CD4-positive, alpha-beta memory T cell (primary cell): ENCODE data around the gene TACR2. TPM values are rescaled to one million over a fixed set of nuclear protein-coding genes. Genes with fewer than 3 reads are reported as not detected.
A peak's percentile ranks its signal among the peaks of the same experiment; 100 is the strongest.

Experiments
- CTCF ChIA-PET: fragments of 350-600 bp; sonication (Branson Sonifier 250); formaldehyde crosslinking; loops from one replicate; lab custom pipeline; 2021; ENCODE audit warnings: inconsistent platforms; ENCODE audit not compliant: partially characterized antibody; lab: Charles Lee
- POLR2A ChIA-PET: fragments of 350-600 bp; sonication (Branson Sonifier 250); formaldehyde crosslinking; loops from one replicate; lab custom pipeline; 2021; ENCODE audit not compliant: partially characterized antibody; lab: Charles Lee
- DNase-seq, 5 donors: peaks; one replicate each; pipeline versions ENCODE4 v3.0.0 to v3.0.0-alpha.2; 2020 to 2022; ENCODE audit warnings: mixed read lengths in 1 of 5
- H3K27ac ChIP-seq: one replicate; pipeline ENCODE4 v1.7.0; 2013; ENCODE audit warnings: low read depth, low read length
- H3K27me3 ChIP-seq: 2 replicates; pipeline ENCODE4 v1.7.0; 2013; ENCODE audit warnings: mild to moderate bottlenecking, low read length, moderate library complexity; ENCODE audit not compliant: insufficient read depth
- H3K36me3 ChIP-seq: 2 replicates; pipeline ENCODE4 v1.7.0; 2013; ENCODE audit warnings: mild to moderate bottlenecking, low read length, moderate library complexity; ENCODE audit not compliant: insufficient read depth
- H3K4me1 ChIP-seq: 2 replicates; pipeline ENCODE4 v1.7.0; 2013; ENCODE audit warnings: mild to moderate bottlenecking, low read length, moderate library complexity; ENCODE audit not compliant: insufficient read depth
- H3K4me3 ChIP-seq, 2 donors: one replicate each; pipeline ENCODE4 v1.7.0; 2013; ENCODE audit warnings: low read length in 2 of 2, mild to moderate bottlenecking in 1 of 2
- H3K9me3 ChIP-seq, 2 donors: one replicate each; pipeline ENCODE4 v1.7.0; 2013; ENCODE audit warnings: low read length in 2 of 2, control low read depth in 1 of 2; ENCODE audit not compliant: control insufficient read depth in 1 of 2
- H3K27ac Mint-ChIP-seq, 7 donors: one replicate each; pipeline ENCODE4 v1.8.0; 2020 to 2021; ENCODE audit warnings: mixed read lengths in 7 of 7, mild to moderate bottlenecking in 6 of 7, inconsistent platforms in 3 of 7, moderate library complexity in 3 of 7
- H3K27me3 Mint-ChIP-seq, 2 donors: one replicate each; pipeline ENCODE4 v1.8.0; 2020 to 2021; ENCODE audit warnings: mixed read lengths in 2 of 2
- H3K36me3 Mint-ChIP-seq, 2 donors: one replicate each; pipeline ENCODE4 v1.8.0; 2020 to 2021; ENCODE audit warnings: mixed read lengths in 2 of 2, inconsistent platforms in 1 of 2, mild to moderate bottlenecking in 1 of 2
- H3K4me1 Mint-ChIP-seq, 4 donors: one replicate each; pipeline ENCODE4 v1.8.0; 2020 to 2021; ENCODE audit warnings: mixed read lengths in 4 of 4, mild to moderate bottlenecking in 1 of 4
- H3K4me3 Mint-ChIP-seq, 8 donors: one replicate each; pipeline ENCODE4 v1.8.0; 2020 to 2021; ENCODE audit warnings: mixed read lengths in 8 of 8, mild to moderate bottlenecking in 7 of 8, moderate library complexity in 6 of 8, inconsistent platforms in 3 of 8
- H3K9me3 Mint-ChIP-seq, 8 donors: one replicate each; pipeline ENCODE4 v1.8.0; 2020 to 2021; ENCODE audit warnings: mixed read lengths in 8 of 8, mild to moderate bottlenecking in 5 of 8, inconsistent platforms in 3 of 8, moderate library complexity in 1 of 8
- intact Hi-C: fragments of 100-400 bp; cut with micrococcal nuclease; formaldehyde crosslinking; loops from one replicate; pipeline ENCODE4 v1.15.1; 2023
- polyA plus RNA-seq, 2 donors: library from polyadenylated mRNA; unstranded; fragments of 300-500 nt; fragmentation: Illumina TruSeq; gene quantifications; one replicate each; pipeline ENCODE4 v1.2.3, GENCODE V29; 2021
- total RNA-seq, 2 experiments: library from RNA; stranded (reverse); gene quantifications; one replicate each; pipeline ENCODE4 v1.2.3, GENCODE V29; 2021

TACR2 gene
- total and polyA plus RNA-seq, 4 experiments from 2014 or later: 0.17 to 0.19 TPM; not detected in 2

DNA sequence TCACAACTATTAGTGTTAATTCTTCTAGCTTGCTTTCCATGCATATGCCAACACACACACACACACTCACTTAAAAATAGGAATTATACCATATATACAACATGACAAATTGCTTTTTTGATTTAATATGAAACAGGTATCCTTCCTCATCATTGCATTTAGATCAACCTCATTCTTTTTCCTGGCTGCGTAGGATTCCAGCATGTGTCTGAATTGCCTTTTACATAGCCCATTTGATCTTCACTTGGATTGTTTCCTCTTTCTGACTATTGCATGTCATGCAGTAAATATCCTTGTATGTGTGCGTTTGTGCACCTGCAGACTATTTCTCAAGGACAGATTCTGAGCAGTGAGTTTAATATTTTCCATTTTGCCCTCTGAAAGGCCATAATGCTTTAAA, 28.2 kb downstream of the TACR2 start:
- H3K4me1 Mint-ChIP-seq: peaks cover 7 to 17% (median 11%) of the 10 kb centered on the region in 4 donors
- intact Hi-C loops: no loop called here
- no peaks in the 10 kb centered on the region for H3K9me3 Mint-ChIP-seq
- Histone ChIP-seq H3K4me3 (no peak overlapping the region), H3K9me3 (no peaks in the 10 kb centered on the region), H3K36me3 (peaks cover 55% of the 10 kb centered on the region), H3K27me3 (no peaks in the 10 kb centered on the region), H3K27ac (no peak overlapping the region), H3K4me1 (peaks cover 15% of the 10 kb centered on the region)
- peaks cover 57 to 78% of the 10 kb centered on the region in 2 donors for H3K36me3 Mint-ChIP-seq
- CTCF ChIA-PET: interaction anchor here (2.7 to 7.1 kb wide), 3 partner anchors 19 to 155 kb away, joined by 8 to 148 read pairs (median 17); no protein-coding TSS in a partner anchor
- H3K27ac Mint-ChIP-seq: peak overlapping the region in 2 of 7 donors; percentile 2 to 68
- H3K27me3 Mint-ChIP-seq: no peaks in the 10 kb centered on the region
- DNase-seq: no peak
- no peak overlapping the region for H3K4me3 Mint-ChIP-seq
- POLR2A ChIA-PET: interaction anchor here (0.7 kb wide), 1 partner anchor 70 kb away, joined by 3 read pairs; no protein-coding TSS in a partner anchor

DNA sequence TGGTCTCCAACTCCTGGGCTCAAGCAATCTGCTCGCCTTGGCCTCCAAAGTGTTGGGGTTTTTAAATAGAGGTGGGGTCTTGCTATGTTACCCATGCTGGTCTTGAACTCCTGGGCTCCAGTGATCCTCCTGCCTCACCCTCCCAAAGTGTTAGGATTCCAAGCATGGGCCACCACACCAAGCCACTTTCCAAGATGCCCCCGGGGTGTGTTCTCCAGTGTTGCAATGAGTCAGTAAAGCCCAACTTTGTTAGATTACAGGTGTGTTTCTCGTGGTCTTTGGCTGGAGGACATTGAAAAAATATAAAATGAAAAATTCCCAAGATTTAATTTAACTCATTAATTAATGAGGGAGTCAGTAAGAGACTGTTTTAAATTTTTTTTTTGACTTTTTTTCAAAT, 29.2 kb downstream of the TACR2 start:
- Histone ChIP-seq H3K4me1 (peaks cover 15% of the 10 kb centered on the region), H3K27me3 (no peaks in the 10 kb centered on the region), H3K4me3 (no peak overlapping the region), H3K36me3 (peaks cover 62% of the 10 kb centered on the region), H3K27ac (no peak overlapping the region), H3K9me3 (no peaks in the 10 kb centered on the region)
- Mint-ChIP-seq H3K4me1 (peaks cover 5 to 14% (median 8%) of the 10 kb centered on the region in 4 donors), H3K9me3 (peaks cover 0 to 1% (median 0%) of the 10 kb centered on the region in 8 donors), H3K36me3 (peaks cover 63 to 85% of the 10 kb centered on the region in 2 donors), H3K27ac (peak overlapping the region in 5 of 7 donors; percentile 50 to 76 (median 62)), H3K27me3 (no peaks in the 10 kb centered on the region), H3K4me3 (no peak overlapping the region)
- ChIA-PET CTCF (no interaction called here), POLR2A (interaction anchor here (1.2 kb wide), 1 partner anchor 63 kb away, joined by 3 read pairs; no protein-coding TSS in a partner anchor)
- intact Hi-C loops: no loop called here
- DNase-seq: no peak

DNA sequence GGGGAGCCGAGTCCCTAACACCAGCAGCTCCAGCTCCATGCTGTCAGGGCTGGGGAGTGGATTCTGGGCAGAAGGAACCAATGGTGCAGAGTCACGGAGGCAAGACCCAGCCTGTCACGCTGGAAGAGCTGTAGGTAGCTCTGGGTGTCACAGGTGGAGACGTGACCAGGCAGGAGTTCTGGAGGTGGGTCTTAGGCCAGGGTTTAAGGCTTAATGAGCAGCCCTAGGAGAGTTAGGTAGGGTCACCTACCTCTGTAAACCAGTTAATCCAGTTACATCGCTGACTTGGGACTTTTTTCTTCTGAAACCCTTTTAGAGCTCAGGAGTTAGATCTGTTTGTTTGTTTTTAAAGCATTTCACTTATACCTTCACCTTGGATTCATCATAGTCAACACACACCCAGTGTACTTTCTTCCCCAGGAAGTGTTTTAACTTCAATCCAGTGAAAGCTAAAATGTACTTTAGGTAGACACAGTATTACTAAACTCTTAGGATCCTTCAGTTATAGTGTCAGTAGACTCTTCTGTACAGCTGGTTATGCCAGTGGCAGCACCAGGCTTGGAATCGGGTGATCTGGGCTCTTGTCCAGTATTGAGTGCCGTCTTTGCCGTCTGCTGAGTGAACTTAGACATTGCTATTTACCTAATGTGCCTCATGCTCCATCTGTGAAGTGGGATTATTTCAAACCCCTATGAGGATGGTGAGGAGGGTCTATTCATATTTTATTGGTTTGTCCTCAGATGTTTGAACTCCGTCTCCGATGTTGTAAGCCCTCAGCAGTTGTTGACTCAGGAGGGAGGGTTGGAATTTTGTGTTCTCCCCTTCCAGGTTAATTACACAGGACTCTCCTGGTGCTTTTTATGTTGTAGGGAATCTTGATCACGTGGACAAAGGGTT, 31.0 kb downstream of the TACR2 start:
- no peaks in the 10 kb centered on the region for H3K9me3 ChIP-seq
- ChIA-PET POLR2A (no interaction called here), CTCF (no interaction called here)
- peaks cover 73% of the 10 kb centered on the region for H3K36me3 ChIP-seq
- DNase-seq: no peak
- H3K4me1 ChIP-seq: peaks cover 8% of the 10 kb centered on the region
- peaks cover 64 to 85% of the 10 kb centered on the region in 2 donors for H3K36me3 Mint-ChIP-seq
- peak overlapping the region; percentile 25 for H3K27ac ChIP-seq
- intact Hi-C loops: no loop called here
- H3K4me1 Mint-ChIP-seq: peaks cover 0 to 6% (median 3%) of the 10 kb centered on the region in 4 donors
- peak overlapping the region in 5 of 7 donors; percentile 8 to 83 (median 46) for H3K27ac Mint-ChIP-seq
- H3K4me3 Mint-ChIP-seq: peak overlapping the region in 1 of 8 donors; percentile 62
- H3K4me3 ChIP-seq: no peak overlapping the region
- H3K9me3 Mint-ChIP-seq: peaks cover 0 to 1% (median 0%) of the 10 kb centered on the region in 8 donors
- H3K27me3 Mint-ChIP-seq: no peaks in the 10 kb centered on the region
- no peaks in the 10 kb centered on the region for H3K27me3 ChIP-seq

DNA sequence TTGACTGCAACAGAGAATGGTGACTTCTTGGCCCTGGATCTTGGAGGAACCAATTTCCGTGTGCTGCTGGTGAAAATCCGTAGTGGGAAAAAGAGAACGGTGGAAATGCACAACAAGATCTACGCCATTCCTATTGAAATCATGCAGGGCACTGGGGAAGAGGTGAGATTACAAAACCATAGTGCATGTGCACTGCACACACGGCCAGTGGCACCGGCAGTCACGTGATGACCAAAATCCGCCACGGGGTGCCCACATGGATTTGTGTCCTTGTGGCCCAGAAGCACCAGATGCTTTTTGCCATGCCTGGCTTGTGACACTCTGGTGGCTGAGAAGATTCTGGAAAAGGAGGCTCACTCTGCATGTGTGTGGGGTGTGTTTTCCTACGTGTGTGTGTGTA, 32.4 kb downstream of the TACR2 start:
- H3K4me1 Mint-ChIP-seq: peaks cover 0 to 2% (median 0%) of the 10 kb centered on the region in 4 donors

DNA sequence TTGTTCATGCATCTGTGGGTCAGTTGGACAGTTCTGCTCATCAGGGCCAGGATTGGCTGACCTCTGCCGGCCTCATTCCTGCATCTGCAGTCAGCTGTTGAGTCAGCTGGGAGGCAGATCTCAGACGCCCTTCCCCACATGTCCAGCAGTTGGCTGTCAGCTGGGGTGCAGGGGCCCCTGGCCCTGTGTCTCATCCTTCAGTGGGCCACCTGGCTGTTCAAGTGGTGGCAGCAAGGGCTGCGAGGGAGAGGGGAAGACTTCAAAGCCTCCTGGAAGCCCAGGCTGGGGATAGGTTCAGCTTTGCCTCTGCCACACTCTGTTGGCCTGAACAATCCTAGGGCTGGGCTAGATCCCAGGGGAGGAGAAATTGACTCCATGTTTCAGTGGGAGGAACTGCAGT, 33.2 kb downstream of the TACR2 start:
- peaks cover 78% of the 10 kb centered on the region for H3K36me3 ChIP-seq
- H3K27me3 ChIP-seq: no peaks in the 10 kb centered on the region
- no peak overlapping the region for H3K4me3 Mint-ChIP-seq
- peak overlapping the region in 3 of 7 donors; percentile 22 to 42 (median 29) for H3K27ac Mint-ChIP-seq
- intact Hi-C loops: no loop called here
- POLR2A ChIA-PET: no interaction called here
- no peaks in the 10 kb centered on the region for H3K4me1 ChIP-seq
- H3K27me3 Mint-ChIP-seq: no peaks in the 10 kb centered on the region
- no peaks in the 10 kb centered on the region for H3K9me3 ChIP-seq
- no peak for DNase-seq
- no peak overlapping the region for H3K27ac ChIP-seq
- peaks cover 70 to 82% of the 10 kb centered on the region in 2 donors for H3K36me3 Mint-ChIP-seq
- peaks cover 0 to 2% (median 0%) of the 10 kb centered on the region in 4 donors for H3K4me1 Mint-ChIP-seq
- H3K4me3 ChIP-seq: no peak overlapping the region
- peaks cover 0 to 1% (median 0%) of the 10 kb centered on the region in 8 donors for H3K9me3 Mint-ChIP-seq
- CTCF ChIA-PET: interaction anchor here (0.6 to 1.3 kb wide), 2 partner anchors 9 to 25 kb away, joined by 3 to 4 read pairs; no protein-coding TSS in a partner anchor

More for the DNA sequence above, 32.4 kb downstream of the TACR2 start:
- Histone ChIP-seq H3K36me3 (peaks cover 80% of the 10 kb centered on the region), H3K27ac (no peak overlapping the region), H3K4me3 (no peak overlapping the region), H3K4me1 (no peaks in the 10 kb centered on the region), H3K9me3 (no peaks in the 10 kb centered on the region), H3K27me3 (no peaks in the 10 kb centered on the region)
- peaks cover 0 to 1% (median 0%) of the 10 kb centered on the region in 8 donors for H3K9me3 Mint-ChIP-seq
- no peak overlapping the region for H3K4me3 Mint-ChIP-seq
- intact Hi-C loops: no loop called here
- H3K27ac Mint-ChIP-seq: peak overlapping the region in 5 of 7 donors; percentile 8 to 75 (median 29)
- H3K27me3 Mint-ChIP-seq: no peaks in the 10 kb centered on the region
- CTCF ChIA-PET: interaction anchor here (1.3 kb wide), 1 partner anchor 8 kb away, joined by 4 read pairs; no protein-coding TSS in a partner anchor
- DNase-seq: no peak
- peaks cover 73 to 84% of the 10 kb centered on the region in 2 donors for H3K36me3 Mint-ChIP-seq
- POLR2A ChIA-PET: interaction anchor here (0.5 kb wide), 1 partner anchor 26 kb away, joined by 4 read pairs; no protein-coding TSS in a partner anchor

DNA sequence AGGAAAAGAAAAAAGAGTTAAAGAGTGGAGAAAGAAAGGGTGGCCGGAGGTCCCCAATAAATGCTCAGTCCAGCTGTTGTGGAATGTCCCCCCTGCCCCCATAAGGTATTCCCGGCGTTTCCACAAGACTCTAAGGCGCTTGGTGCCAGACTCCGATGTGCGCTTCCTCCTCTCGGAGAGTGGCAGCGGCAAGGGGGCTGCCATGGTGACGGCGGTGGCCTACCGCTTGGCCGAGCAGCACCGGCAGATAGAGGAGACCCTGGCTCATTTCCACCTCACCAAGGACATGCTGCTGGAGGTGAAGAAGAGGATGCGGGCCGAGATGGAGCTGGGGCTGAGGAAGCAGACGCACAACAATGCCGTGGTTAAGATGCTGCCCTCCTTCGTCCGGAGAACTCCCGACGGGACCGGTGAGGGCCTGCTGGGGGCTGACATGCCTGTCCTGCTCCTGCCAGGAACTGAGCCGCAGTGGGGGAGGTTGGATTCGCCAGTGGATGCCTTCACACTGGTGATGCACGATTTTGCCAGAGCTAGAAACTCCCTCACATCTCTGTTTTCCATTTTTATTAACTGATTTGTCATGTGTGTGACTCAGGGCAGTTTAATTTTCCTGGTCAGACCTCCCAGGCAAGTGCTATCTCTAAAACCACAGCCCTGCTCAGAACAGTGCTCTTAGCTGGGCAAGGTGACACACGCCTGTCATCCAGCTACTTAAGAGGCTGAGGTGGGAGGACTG, 34.2 kb downstream of the TACR2 start:
- H3K4me1 ChIP-seq: no peaks in the 10 kb centered on the region
- H3K4me3 Mint-ChIP-seq: no peak overlapping the region
- H3K4me3 ChIP-seq: no peak overlapping the region
- ChIA-PET CTCF (no interaction called here), POLR2A (interaction anchor here (0.9 kb wide), 1 partner anchor 64 kb away, joined by 3 read pairs; no protein-coding TSS in a partner anchor)
- peak overlapping the region in 3 of 7 donors; percentile 35 to 67 (median 36) for H3K27ac Mint-ChIP-seq
- H3K36me3 ChIP-seq: peaks cover 78% of the 10 kb centered on the region
- H3K9me3 ChIP-seq: no peaks in the 10 kb centered on the region
- peaks cover 0 to 2% (median 0%) of the 10 kb centered on the region in 4 donors for H3K4me1 Mint-ChIP-seq
- no peaks in the 10 kb centered on the region for H3K27me3 Mint-ChIP-seq
- H3K36me3 Mint-ChIP-seq: peaks cover 70 to 81% of the 10 kb centered on the region in 2 donors
- H3K9me3 Mint-ChIP-seq: peaks cover 0 to 1% (median 0%) of the 10 kb centered on the region in 8 donors
- no peaks in the 10 kb centered on the region for H3K27me3 ChIP-seq
- no peak for DNase-seq
- intact Hi-C loops: no loop called here
- no peak overlapping the region for H3K27ac ChIP-seq
